Stimulated activated effector memory CD8-positive, alpha-beta T cell treated with anti-CD3 and anti-CD28 coated beads, Interleukin-12 subunit alpha, Interleukin-12 subunit beta, amount 100 ng/mL, for 72 hours (primary cell): ENCODE results near the gene RPL18.

Experiments
- ATAC-seq: fragments of 150-1000 bp; cut with Tn5 transposase; 2 replicates; pipeline ENCODE4 v1.10.0; 2021
- DNase-seq, 2 donors: peaks; one replicate each; pipeline ENCODE4 v3.0.0; 2021 to 2022; ENCODE audit warnings: low spot score in 2 of 2
- H3K27ac Mint-ChIP-seq: one replicate; pipeline ENCODE4 v1.8.0; 2022; ENCODE audit warnings: mild to moderate bottlenecking, mixed read lengths
- H3K36me3 Mint-ChIP-seq: one replicate; pipeline ENCODE4 v1.8.0; 2022; ENCODE audit warnings: mild to moderate bottlenecking, mixed read lengths
- H3K4me1 Mint-ChIP-seq: one replicate; pipeline ENCODE4 v1.8.0; 2022; ENCODE audit warnings: mixed read lengths
- H3K4me3 Mint-ChIP-seq: one replicate; pipeline ENCODE4 v1.8.0; 2022; ENCODE audit warnings: mild to moderate bottlenecking, mixed read lengths
- H3K9me3 Mint-ChIP-seq: one replicate; pipeline ENCODE4 v1.8.0; 2022; ENCODE audit warnings: mixed read lengths

The RPL18 gene

GRCh38 chr19:48569814-48570213, 49.2 kb downstream of the RPL18 start:
- no peak for DNase-seq
- Mint-ChIP-seq H3K4me1 (peaks cover 6% of the 10 kb centered on the region), H3K27ac (no peak overlapping the region), H3K9me3 (no peaks in the 10 kb centered on the region), H3K36me3 (peaks cover 4% of the 10 kb centered on the region), H3K4me3 (no peak overlapping the region)
- no peak for ATAC-seq

- Mint-ChIP-seq H3K9me3 (no peaks in the 10 kb centered on the region), H3K4me1 (no peaks in the 10 kb centered on the region), H3K36me3 (peaks cover 4% of the 10 kb centered on the region), H3K4me3 (no peak overlapping the region), H3K27ac (no peak overlapping the region)
- DNase-seq = no peak
- ATAC-seq = peak; percentile 37
These were observed 50.6 kb downstream of the RPL18 start for GRCh38 chr19:48568345-48568886.
